GM12878 (cell line): ENCODE results near the gene NEU4. TPM values are rescaled to one million over a fixed set of nuclear protein-coding genes. Genes with fewer than 3 reads are reported as not detected.
A peak's percentile ranks its signal among the peaks of the same experiment; 100 is the strongest.

ENCODE experiments used
- ATAC-seq: fragments of 200-7000 bp; cut with Tn5 transposase; 3 replicates; pipeline ENCODE4 v1.9.1; 2020; ENCODE audit warnings: mild to moderate bottlenecking, moderate library complexity
- BruUV-seq: library from RNA; stranded (reverse); fragments of 400-500 nt; replicated peaks from 2 replicates; lab custom pipeline; 2021; lab: Mats Ljungman, UMichigan
- CTCF ChIA-PET: fragments of 300-600 bp; sonication (Branson Sonifier 250); formaldehyde crosslinking; extraction: SDS; loops from one replicate; lab custom pipeline; 2021; ENCODE audit warnings: inconsistent platforms; lab: Yijun Ruan, JAX
- POLR2A ChIA-PET: fragments of 350-600 bp; formaldehyde crosslinking; extraction: SDS; loops from one replicate; lab custom pipeline; 2021; ENCODE audit warnings: inconsistent platforms; lab: Charles Lee
- RAD21 ChIA-PET: fragments of 300-600 bp; sonication (Branson Sonifier 250); formaldehyde crosslinking; loops from one replicate; lab custom pipeline; 2023; ENCODE audit warnings: antibody characterized with exemption; ENCODE audit not compliant: unreplicated experiment; lab: Charles Lee
- SMC1A ChIA-PET: fragments of 300-600 bp; sonication (Branson Sonifier 250); formaldehyde crosslinking; loops from one replicate; lab custom pipeline; 2023; ENCODE audit not compliant: unreplicated experiment, uncharacterized antibody; lab: Charles Lee
- DNase-seq: peaks from one replicate; pipeline ENCODE4 v3.0.0-alpha.2; 2011; ENCODE audit warnings: low read depth, low spot score
- FAIRE-seq: peaks from 3 replicates; lab custom pipeline; 2011; peaks lifted over from hg19 to GRCh38; lab: Jason Lieb, UNC
- H2AFZ ChIP-seq: 2 replicates; pipeline ENCODE4 v1.6.0; 2011; ENCODE audit warnings: low read depth, low read length, control low read depth; ENCODE audit not compliant: control insufficient read depth
- H3K27ac ChIP-seq: 2 replicates; pipeline ENCODE4 v1.5.1; 2011; ENCODE audit warnings: control low read depth; ENCODE audit not compliant: control insufficient read depth, insufficient read depth
- H3K27me3 ChIP-seq, 2 experiments: replicated peaks in 1 of 2; 2 replicates each; pipeline versions ENCODE4 v1.6.0 to v1.6.1; 2011; ENCODE audit warnings: low read length in 1 of 2; ENCODE audit not compliant: control insufficient read depth in 2 of 2, insufficient read depth in 2 of 2
- H3K36me3 ChIP-seq, 2 experiments: 2 replicates each; pipeline ENCODE4 v1.5.1; 2011; ENCODE audit warnings: low read length in 1 of 2; ENCODE audit not compliant: control insufficient read depth in 2 of 2, insufficient read depth in 2 of 2
- H3K4me1 ChIP-seq: 2 replicates; pipeline ENCODE4 v1.6.1; 2011; ENCODE audit warnings: mild to moderate bottlenecking, low read length, moderate library complexity, mixed read lengths; ENCODE audit not compliant: control insufficient read depth, insufficient read depth
- H3K4me2 ChIP-seq: 2 replicates; pipeline ENCODE4 v1.6.0; 2011; ENCODE audit warnings: control low read depth; ENCODE audit not compliant: control insufficient read depth, insufficient read depth
- H3K4me3 ChIP-seq: fragments of 200-600 bp; sonication (generic); 2 replicates; pipeline ENCODE4 v1.5.1; 2016
- H3K79me2 ChIP-seq: 2 replicates; pipeline ENCODE4 v1.6.0; 2011; ENCODE audit warnings: low read length; ENCODE audit not compliant: control insufficient read depth, insufficient read depth
- H3K9ac ChIP-seq: 2 replicates; pipeline ENCODE4 v1.8.0; 2011; ENCODE audit warnings: low read length, control low read depth, mixed read lengths; ENCODE audit not compliant: control insufficient read depth, insufficient read depth
- H3K9me3 ChIP-seq: replicated peaks from 3 replicates; pipeline ENCODE4 v1.5.1; 2011; ENCODE audit warnings: mild to moderate bottlenecking, low read length; ENCODE audit not compliant: control insufficient read depth, insufficient read depth
- H4K20me1 ChIP-seq: 2 replicates; pipeline ENCODE4 v1.6.0; 2011; ENCODE audit not compliant: control insufficient read depth, insufficient read depth
- CUX1 ChIP-seq: IDR thresholded peaks from 2 replicates; pipeline ENCODE4 v1.6.1; 2012; ENCODE audit warnings: improper control_type of control experiment, low read depth, low read length; ENCODE audit not compliant: insufficient replicate concordance
- EGR1 ChIP-seq, 2 experiments: IDR thresholded peaks; 1 replicate in 1 of 2; 2 replicates in 1 of 2; pipeline ENCODE4 v1.6.1; 2011 to 2012; ENCODE audit warnings: low read depth in 2 of 2, low read length in 2 of 2, borderline replicate concordance in 1 of 2, mild to moderate bottlenecking in 1 of 2, moderate library complexity in 1 of 2
- ESRRA ChIP-seq: IDR thresholded peaks from 2 replicates; pipeline ENCODE4 v1.6.1; 2012; ENCODE audit warnings: mild to moderate bottlenecking, low read length, improper control_type of control experiment
- HDGF ChIP-seq: fragments of 450-650 bp; IDR thresholded peaks from 2 replicates; pipeline ENCODE4 v1.6.1; 2016; ENCODE audit warnings: antibody characterized with exemption
- IKZF1 ChIP-seq: fragments of 450-650 bp; conservative IDR thresholded peaks from 2 replicates; pipeline ENCODE4 v1.6.1; 2017; ENCODE audit warnings: antibody characterized with exemption, mild to moderate bottlenecking
- PKNOX1 ChIP-seq: fragments of 450-650 bp; IDR thresholded peaks from 2 replicates; pipeline ENCODE4 v1.6.1; 2016; ENCODE audit warnings: mild to moderate bottlenecking
- REST ChIP-seq: IDR thresholded peaks from 2 replicates; pipeline ENCODE4 v1.6.1; 2012; ENCODE audit warnings: mild to moderate bottlenecking, low read depth, low read length
- WGBS: methylation state at CpG from one replicate; pipeline ENCODE4 v1.1.6; 2016; ENCODE audit warnings: low lambda C conversion rate; ENCODE audit not compliant: insufficient replicate concordance, insufficient coverage; ENCODE audit errors: missing lambda C conversion rate; 5-methylcytosine and 5-hydroxymethylcytosine counted together
- in situ Hi-C: fragments of 300-500 bp; cut with MboI; formaldehyde crosslinking; loops from 9 replicates; pipeline ENCODE4 v1.14.3; 2018; ENCODE audit warnings: mixed read lengths
- intact Hi-C: fragments of 100-400 bp; cut with micrococcal nuclease; formaldehyde crosslinking; loops from one replicate; pipeline ENCODE4 v1.14.2; 2022; ENCODE audit not compliant: unreplicated experiment
- polyA plus RNA-seq, 11 experiments: library from polyadenylated mRNA; depleted of rRNA in 4 of 11; unstranded in 6 of 11; stranded (reverse) in 5 of 11; fragments of >200 nt; fragmentation: Nextera tagmentation in 4 of 11; fragmentation: Illumina TruSeq in 1 of 11; extraction: Ambion mirVana in 4 of 11; extraction: Trizol in 1 of 11; gene quantifications; 1 replicate in 1 of 11; 2 replicates in 10 of 11; pipeline versions ENCODE4 v1.2.1 to v1.2.3, GENCODE V29; 2011 to 2016; ENCODE audit warnings: inconsistent platforms in 2 of 11, missing spikeins in 2 of 11, low read depth in 1 of 11
- total RNA-seq, 4 experiments: library from RNA; depleted of rRNA in 3 of 4; stranded (reverse); fragments of >200 nt in 3 of 4; fragmentation: Illumina TruSeq in 1 of 4; extraction: Trizol in 1 of 4; gene quantifications; 2 replicates each; pipeline versions ENCODE4 v1.2.1 to v1.2.3, GENCODE V29; 2013 to 2021
- TF ChIP-seq, protein P1 (sequence below): IDR thresholded peaks from 2 replicates; pipeline ENCODE4 v1.6.1; 2011; ENCODE audit warnings: low read depth, mild to moderate bottlenecking, low read length, moderate library complexity, borderline replicate concordance; ENCODE audit errors: extremely low read depth

NEU4 gene
- total and polyA plus RNA-seq, 10 of the 15 experiments (the other 5 are each of a cell fraction or from before 2014, with no cell fraction given) = 0.01 to 0.28 (median 0.14) TPM; not detected in 5

- TF ChIP-seq, protein P1, sequence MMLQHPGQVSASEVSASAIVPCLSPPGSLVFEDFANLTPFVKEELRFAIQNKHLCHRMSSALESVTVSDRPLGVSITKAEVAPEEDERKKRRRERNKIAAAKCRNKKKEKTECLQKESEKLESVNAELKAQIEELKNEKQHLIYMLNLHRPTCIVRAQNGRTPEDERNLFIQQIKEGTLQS = no peak
Observed at GRCh38 chr2:241865416-241865956, 56.5 kb downstream of the NEU4 start (continued).

DNA sequence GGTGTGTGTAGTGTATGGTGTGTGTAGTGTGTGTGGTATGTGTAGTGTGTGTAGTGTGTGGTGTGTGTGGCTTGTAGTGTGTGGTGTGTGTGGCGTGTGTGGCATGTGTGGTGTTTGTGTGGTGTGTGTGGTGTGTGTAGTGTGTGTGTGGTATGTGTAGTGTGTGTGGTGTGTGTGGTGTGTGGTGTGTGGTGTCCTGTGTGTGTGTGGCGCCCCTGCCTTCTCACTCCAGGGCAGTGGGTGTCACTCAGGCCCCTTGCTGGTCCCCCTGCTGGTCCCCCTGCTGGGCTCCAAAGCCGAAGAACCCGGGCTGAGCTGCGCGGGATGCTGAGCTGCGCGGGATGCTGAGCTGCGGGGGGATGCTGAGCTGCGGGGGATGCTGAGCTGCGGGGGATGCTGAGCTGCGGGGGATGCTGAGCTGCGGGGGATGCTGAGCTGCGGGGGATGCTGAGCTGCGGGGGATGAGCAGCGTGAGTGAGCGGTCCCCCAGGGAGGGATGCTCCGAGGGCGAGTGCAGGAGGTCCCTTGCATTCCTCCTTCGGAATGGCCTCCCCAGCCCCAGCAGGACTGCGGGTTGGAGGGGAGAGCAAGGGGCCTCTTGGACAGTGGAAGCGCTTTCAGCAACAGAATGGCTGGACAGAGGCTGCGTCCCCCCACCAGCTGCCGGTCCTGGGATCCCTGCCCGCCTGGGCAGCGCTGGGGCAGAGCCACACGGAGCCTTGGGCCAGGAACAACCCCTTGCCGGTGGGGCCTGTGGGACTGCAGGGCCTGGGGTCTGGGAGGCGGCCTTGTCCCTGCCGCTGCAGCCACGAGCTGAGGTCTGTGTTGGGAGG is 57.2 kb downstream of the NEU4 start:
- 30% methylated on average over 15 of the region's 31 CpGs for WGBS
- intact Hi-C loops (no loop called here), in situ Hi-C loops (no loop called here)
- Histone ChIP-seq H3K4me2 (no peak overlapping the region), H3K9ac (no peak overlapping the region), H3K36me3 (no peaks in the 10 kb centered on the region), H3K9me3 (no peaks in the 10 kb centered on the region; the same call in 1 of the 3 replicates), H3K4me3 (no peak overlapping the region), H3K79me2 (no peaks in the 10 kb centered on the region), H3K4me1 (peaks cover 20% of the 10 kb centered on the region), H3K27me3 (no peaks in the 10 kb centered on the region; a peak in 1 of 4 replicates), H2AFZ (no peak overlapping the region), H4K20me1 (peaks cover 3% of the 10 kb centered on the region; the same call in 1 of the 2 replicates), H3K27ac (no peak overlapping the region)
- FAIRE-seq = no peak
- RAD21 ChIA-PET = interaction anchor here (1.2 to 1.3 kb wide), 2 partner anchors 22 to 132 kb away, joined by 3 to 5 read pairs; partner anchors contain the start of gene D2HGDH
- DNase-seq = no peak
- CTCF ChIA-PET = interaction anchor here (3.5 kb wide), 1 partner anchor 13 kb away, joined by 21 read pairs; no protein-coding TSS in a partner anchor
- ATAC-seq = peak; percentile 33; the same call in 2 of the 3 replicates
- BruUV-seq = no TSS peak
- SMC1A ChIA-PET = interaction anchor here (1.1 kb wide), 1 partner anchor 22 kb away, joined by 4 read pairs; no protein-coding TSS in a partner anchor
- POLR2A ChIA-PET = interaction anchor here (0.6 kb wide), 1 partner anchor 79 kb away, joined by 12 read pairs; no protein-coding TSS in a partner anchor
- TF ChIP-seq CUX1 = no peak
- peak; percentile 71 for TF ChIP-seq REST
- 0 out of 3 replicates have a peak, but pooled peaks of 1 of the 2 experiments have one; percentile 22 for TF ChIP-seq EGR1 (IDR thresholded peaks at IDR 0.05; ENCODE audit: borderline replicate concordance in 1 of 2, low read depth in 2 of 2, low read length in 2 of 2)
- peak; percentile 52 for TF ChIP-seq PKNOX1
- no peak for TF ChIP-seq ESRRA
- peak; percentile 40; the same call in 1 of the 2 replicates for TF ChIP-seq HDGF
- TF ChIP-seq IKZF1 = peak; percentile 58
